NCI-H446 treated with DMSO at 0.1 percent for 48 hours (cell line): ENCODE results near the gene CNPY3.

Experiments used
- DNase-seq: peaks from one replicate; lab custom pipeline; 2025; lab: John Stamatoyannopoulos, UW

Gene CNPY3

DNA sequence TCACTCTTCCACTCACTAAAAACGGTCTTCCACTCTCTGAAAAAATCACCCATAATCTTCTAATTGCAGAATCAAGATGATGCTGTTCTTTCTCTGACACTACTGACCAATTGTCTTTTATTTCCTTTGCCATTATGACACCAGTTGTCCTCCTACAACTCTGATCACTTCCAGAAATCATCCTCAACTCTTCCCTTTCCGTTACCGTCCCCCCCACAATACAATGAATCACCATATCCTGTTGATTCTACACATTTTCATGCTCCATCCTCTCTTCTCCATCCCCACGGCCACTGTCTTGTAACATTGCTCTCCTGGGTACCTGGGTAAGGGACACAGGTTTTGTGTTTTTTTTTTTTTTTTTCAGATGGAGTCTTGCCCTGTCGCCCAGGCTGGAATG is 52.6 kb downstream of the CNPY3 start:
- DNase-seq = no peak

DNA sequence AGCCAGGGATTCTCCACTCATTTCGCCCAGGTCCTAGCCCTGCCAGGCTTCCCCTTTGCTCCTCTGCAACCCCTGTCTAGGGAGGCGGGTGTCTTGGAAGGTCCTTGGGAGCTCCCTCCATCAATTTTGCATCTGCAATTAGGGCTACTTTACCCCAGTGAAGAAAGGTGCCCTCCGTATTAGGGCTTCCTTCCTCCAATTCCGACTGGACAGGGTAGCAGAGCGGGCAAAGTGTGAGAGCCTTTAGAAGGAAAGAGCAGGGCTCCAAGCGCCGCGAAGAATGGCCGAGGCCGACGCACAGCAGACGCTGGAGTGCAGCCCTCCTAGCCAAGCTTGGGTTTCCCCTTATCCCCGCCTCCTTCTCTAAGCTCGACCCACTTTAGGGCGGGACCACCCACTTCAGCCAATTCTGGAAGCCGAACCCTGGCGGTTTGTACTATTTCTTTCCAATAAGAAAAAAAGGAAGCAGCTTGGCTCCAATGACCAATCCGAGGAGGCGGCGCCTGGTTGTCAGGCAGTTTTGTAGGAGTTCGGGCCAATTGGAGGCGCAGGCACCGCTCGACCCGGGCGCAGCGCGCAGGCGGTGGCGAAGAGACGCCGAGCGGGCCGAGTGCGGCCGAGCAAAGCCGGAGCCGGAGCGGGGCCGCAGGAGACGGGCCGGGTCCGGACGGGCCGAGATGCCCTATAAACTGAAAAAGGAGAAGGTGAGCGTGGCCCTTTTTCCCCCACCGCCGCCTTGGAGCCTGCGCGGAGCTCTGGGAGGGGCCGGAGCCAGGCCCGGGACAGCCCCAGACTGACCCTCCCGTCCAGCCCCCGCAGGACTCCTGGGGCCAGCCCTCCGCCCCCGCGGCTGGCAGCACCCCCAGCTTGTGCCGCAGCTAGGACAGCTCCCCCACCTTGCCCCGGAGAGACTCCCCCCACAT is 55.0 kb downstream of the CNPY3 start, which contains the start of gene PPP2R5D:
PPP2R5D (plus strand) TSS at position 570 of the 923 bp plus-strand sequence; CDS start at position 678, 108 bp downstream.
- peak; percentile 99 for DNase-seq

DNA sequence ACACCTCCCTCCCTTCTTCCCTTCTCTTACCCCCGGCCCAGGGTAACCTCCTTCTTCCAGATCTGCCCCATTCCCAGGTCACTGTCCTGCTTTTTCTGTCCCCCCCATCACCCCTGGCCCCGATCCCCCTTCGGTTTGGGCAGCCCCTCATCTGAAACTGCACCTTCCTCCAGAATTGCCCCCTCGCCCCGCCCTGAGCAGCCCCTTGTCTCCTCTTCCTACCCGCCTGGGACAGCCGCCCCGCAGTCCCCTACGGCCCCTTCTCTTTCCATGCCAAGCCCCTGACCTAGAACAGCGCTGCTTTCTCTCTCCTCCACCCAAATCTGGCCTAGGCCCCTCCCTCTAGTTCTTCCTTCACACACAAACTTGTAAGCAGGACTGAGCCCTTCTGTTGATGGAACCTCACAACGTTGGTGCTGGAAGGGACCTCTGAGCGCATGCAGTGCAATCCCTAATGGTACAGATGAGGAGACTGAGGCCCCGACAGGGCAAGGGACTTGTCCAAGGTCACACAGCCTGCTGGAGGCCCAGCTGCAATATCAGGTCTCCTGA is 55.7 kb downstream of the CNPY3 start:
- no peak for DNase-seq

DNA sequence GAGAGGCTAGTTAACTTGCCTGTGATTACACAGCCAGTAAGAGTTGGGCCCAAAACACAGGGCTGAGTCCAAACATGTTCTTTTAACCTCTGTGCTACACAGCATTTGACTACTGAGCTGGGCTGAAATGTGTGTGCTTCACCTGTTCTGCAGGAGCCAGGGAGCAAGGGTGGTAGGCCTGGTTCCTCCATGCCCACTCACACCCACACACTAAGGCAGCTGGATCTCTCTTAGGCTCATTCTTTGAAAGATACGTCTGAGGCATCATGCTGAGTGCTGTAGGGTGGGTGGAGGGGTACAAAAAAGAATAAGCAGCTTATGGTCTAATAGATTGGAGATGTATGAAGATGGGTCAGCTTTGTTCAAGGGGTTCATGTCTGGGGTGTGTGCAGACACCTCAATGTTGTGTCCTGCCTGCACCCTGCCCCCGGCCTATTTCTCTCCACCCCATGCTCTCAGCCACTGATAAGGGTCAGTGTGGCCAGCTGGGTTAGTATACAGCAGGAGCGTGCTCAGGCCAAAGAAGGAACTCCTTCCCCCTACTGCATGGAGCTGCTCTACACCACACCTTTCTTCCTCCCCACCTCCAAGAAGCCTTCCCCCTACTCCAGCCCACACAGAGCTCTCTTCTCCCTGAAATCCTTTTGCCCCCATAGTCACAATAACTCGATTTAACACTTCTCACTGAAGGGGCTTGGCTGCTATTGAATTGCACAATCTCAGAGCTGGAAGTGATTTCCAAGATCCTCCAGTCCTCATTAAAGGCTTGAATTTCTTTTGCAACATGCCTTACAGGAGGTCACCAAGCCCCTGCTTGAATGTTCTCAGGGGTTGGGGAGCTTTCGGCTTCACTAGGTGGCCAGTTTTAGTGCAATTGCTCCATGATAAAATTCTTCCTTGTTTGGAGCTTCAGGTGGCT is 58.5 kb downstream of the CNPY3 start:
- DNase-seq = no peak

DNA sequence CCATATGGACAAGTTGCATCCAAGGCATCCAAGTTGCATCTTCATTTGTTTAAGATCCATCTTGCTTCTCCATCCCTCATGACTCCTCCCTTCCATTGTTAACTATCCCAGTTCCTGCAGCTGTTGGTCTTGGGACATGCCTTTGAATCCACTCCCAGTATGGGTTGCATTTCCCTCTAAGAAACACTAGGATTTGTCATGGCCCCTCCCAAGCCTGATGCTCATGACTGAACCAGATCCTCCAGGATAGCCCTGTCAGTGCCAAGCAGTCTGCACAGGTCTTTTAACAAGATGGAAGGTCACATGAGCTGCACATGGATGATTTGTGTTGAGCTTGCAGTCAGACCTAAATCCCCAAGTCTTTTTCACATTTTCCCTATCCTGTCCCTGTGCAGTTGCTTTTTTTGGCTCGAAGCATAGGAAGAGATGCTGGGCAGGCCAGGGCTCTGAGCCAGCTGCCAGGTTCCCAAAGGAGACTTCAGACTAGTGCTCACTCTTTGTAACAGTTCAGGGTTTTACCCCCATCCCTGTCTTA is 59.3 kb downstream of the CNPY3 start:
- DNase-seq = no peak
